ENCODE data around the gene ATXN7L1. TPM values are rescaled to one million over a fixed set of nuclear protein-coding genes. Genes with fewer than 3 reads are reported as not detected.

ATXN7L1 gene
- total RNA-seq, 4 donors from 2014 or later: 12.3 to 28.8 (median 21.0) TPM

GRCh38 chr7:105666324-105666723, 210.1 kb downstream of the ATXN7L1 start:
- peaks cover 0 to 3% (median 0%) of the 10 kb centered on the region in 4 donors for H3K4me1 ChIP-seq
- H3K27ac ChIP-seq: no peak overlapping the region
- intact Hi-C loops (cut with DNase I; ENCODE audit: low total_unique reads) (loop anchor here (2.0 kb wide), 1 partner anchor 40 kb away; no protein-coding TSS in a partner anchor), in situ Hi-C loops (cut with MboI; ENCODE audit: low pct_ligation_motif_present in 1 of 4, low pct_unique_long_range_greater_than_20kb in 1 of 4, low sequenced_read_pairs in 3 of 4) (loop anchor here in 2 of 4 donors (25.0 kb wide), 2 partner anchors 371 to 496 kb away; no protein-coding TSS in a partner anchor)
- no peaks in the 10 kb centered on the region for H3K9me3 ChIP-seq
- peaks cover 0 to 10% (median 2%) of the 10 kb centered on the region in 4 donors for H3K36me3 ChIP-seq
- H3K27me3 ChIP-seq: no peaks in the 10 kb centered on the region
- TF ChIP-seq POLR2A (IDR thresholded peaks at IDR 0.05) (no peak), EP300 (IDR thresholded peaks at IDR 0.05; ENCODE audit: low read depth) (no peak), POLR2AphosphoS5 (IDR thresholded peaks at IDR 0.05) (no peak)
- TF ChIP-seq, protein P1, sequence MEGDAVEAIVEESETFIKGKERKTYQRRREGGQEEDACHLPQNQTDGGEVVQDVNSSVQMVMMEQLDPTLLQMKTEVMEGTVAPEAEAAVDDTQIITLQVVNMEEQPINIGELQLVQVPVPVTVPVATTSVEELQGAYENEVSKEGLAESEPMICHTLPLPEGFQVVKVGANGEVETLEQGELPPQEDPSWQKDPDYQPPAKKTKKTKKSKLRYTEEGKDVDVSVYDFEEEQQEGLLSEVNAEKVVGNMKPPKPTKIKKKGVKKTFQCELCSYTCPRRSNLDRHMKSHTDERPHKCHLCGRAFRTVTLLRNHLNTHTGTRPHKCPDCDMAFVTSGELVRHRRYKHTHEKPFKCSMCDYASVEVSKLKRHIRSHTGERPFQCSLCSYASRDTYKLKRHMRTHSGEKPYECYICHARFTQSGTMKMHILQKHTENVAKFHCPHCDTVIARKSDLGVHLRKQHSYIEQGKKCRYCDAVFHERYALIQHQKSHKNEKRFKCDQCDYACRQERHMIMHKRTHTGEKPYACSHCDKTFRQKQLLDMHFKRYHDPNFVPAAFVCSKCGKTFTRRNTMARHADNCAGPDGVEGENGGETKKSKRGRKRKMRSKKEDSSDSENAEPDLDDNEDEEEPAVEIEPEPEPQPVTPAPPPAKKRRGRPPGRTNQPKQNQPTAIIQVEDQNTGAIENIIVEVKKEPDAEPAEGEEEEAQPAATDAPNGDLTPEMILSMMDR (IDR thresholded peaks at IDR 0.05): no peak
- WGBS, 2 donors (ENCODE audit: low coverage in 1 of 2): 100% methylated on average over 1 of the region's 1 CpG; no CpG with 5 or more reads in 1 of the 2 donors
- no peak for DNase-seq
- H3K4me3 ChIP-seq: no peak overlapping the region

DNA sequence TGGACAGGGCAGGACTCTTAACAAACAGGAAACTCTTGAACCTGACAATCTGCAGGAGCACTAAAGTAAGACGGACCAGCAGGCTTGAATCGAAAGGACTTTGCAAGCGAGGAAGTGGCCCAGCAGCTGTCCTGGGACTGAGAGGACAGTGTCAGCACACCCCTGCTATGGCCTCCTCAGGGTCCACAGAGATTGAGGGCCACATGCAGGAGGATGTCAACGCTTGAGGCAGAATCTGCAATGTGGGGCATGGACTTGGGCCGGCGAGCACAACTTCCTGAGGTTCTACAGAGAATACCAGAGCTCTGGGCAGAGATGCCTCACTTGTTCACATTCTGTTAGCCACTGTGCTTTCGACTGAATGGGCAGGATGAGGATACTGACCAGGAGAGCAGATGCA, 210.7 kb downstream of the ATXN7L1 start:
- in situ Hi-C loops (cut with MboI; ENCODE audit: low pct_ligation_motif_present in 1 of 4, low pct_unique_long_range_greater_than_20kb in 1 of 4, low sequenced_read_pairs in 3 of 4): loop anchor here in 2 of 4 donors (25.0 kb wide), 2 partner anchors 372 to 497 kb away; no protein-coding TSS in a partner anchor
- 93% methylated on average over 6 of the region's 7 CpGs; no CpG with 5 or more reads in 1 of the 2 donors for WGBS, 2 donors (ENCODE audit: low coverage in 1 of 2)
- peaks cover 0 to 3% (median 0%) of the 10 kb centered on the region in 4 donors for H3K4me1 ChIP-seq

GRCh38 chr7:105664816-105665525, 211.4 kb downstream of the ATXN7L1 start:
- DNase-seq: no peak
- in situ Hi-C loops (cut with MboI; ENCODE audit: low pct_ligation_motif_present in 1 of 4, low pct_unique_long_range_greater_than_20kb in 1 of 4, low sequenced_read_pairs in 3 of 4): loop anchor here in 2 of 4 donors (25.0 kb wide), 2 partner anchors 372 to 497 kb away; no protein-coding TSS in a partner anchor

More for the DNA sequence above, 210.7 kb downstream of the ATXN7L1 start:
- intact Hi-C loops (cut with DNase I; ENCODE audit: low total_unique reads): loop anchor here (2.0 kb wide), 1 partner anchor 39 kb away; no protein-coding TSS in a partner anchor
- no peaks in the 10 kb centered on the region for H3K27me3 ChIP-seq
- TF ChIP-seq EP300 (IDR thresholded peaks at IDR 0.05; ENCODE audit: low read depth) (no peak), POLR2AphosphoS5 (IDR thresholded peaks at IDR 0.05) (no peak), POLR2A (IDR thresholded peaks at IDR 0.05) (no peak)
- TF ChIP-seq, protein P1 (IDR thresholded peaks at IDR 0.05): no peak
- peaks cover 0 to 10% (median 2%) of the 10 kb centered on the region in 4 donors for H3K36me3 ChIP-seq
- H3K4me3 ChIP-seq: no peak overlapping the region
- no peak overlapping the region for H3K27ac ChIP-seq
- no peak for DNase-seq
- H3K9me3 ChIP-seq: no peaks in the 10 kb centered on the region

GRCh38 chr7:105662998-105663397, 213.4 kb downstream of the ATXN7L1 start:
- no peaks in the 10 kb centered on the region for H3K27me3 ChIP-seq
- WGBS, 2 donors (ENCODE audit: low coverage in 1 of 2): 90% methylated on average over 7 of the region's 7 CpGs; no CpG with 5 or more reads in 1 of the 2 donors
- no peak overlapping the region for H3K27ac ChIP-seq
- H3K36me3 ChIP-seq: peaks cover 0 to 10% (median 2%) of the 10 kb centered on the region in 4 donors
- no peak overlapping the region for H3K4me3 ChIP-seq
- in situ Hi-C loops (cut with MboI; ENCODE audit: low pct_ligation_motif_present in 1 of 4, low pct_unique_long_range_greater_than_20kb in 1 of 4, low sequenced_read_pairs in 3 of 4): loop anchor here in 2 of 4 donors (25.0 kb wide), 2 partner anchors 374 to 499 kb away; no protein-coding TSS in a partner anchor
- TF ChIP-seq, protein P1 (IDR thresholded peaks at IDR 0.05): no peak
- no peak for TF ChIP-seq EP300 (IDR thresholded peaks at IDR 0.05; ENCODE audit: low read depth)
- no peak for TF ChIP-seq POLR2A (IDR thresholded peaks at IDR 0.05)
- no peak for TF ChIP-seq POLR2AphosphoS5 (IDR thresholded peaks at IDR 0.05)
- DNase-seq: no peak
- intact Hi-C loops (cut with DNase I; ENCODE audit: low total_unique reads): no loop called here
- H3K4me1 ChIP-seq: no peaks in the 10 kb centered on the region
- no peaks in the 10 kb centered on the region for H3K9me3 ChIP-seq

More at GRCh38 chr7:105664816-105665525, 211.4 kb downstream of the ATXN7L1 start:
- H3K9me3 ChIP-seq: no peaks in the 10 kb centered on the region
- no peak overlapping the region for H3K27ac ChIP-seq
- WGBS, 2 donors (ENCODE audit: low coverage in 1 of 2): 70 to 79% methylated on average over 2 to 8 of the region's 8 CpGs
- H3K4me3 ChIP-seq: no peak overlapping the region
- TF ChIP-seq, protein P1 (IDR thresholded peaks at IDR 0.05): no peak
- TF ChIP-seq POLR2A (IDR thresholded peaks at IDR 0.05) (no peak), EP300 (IDR thresholded peaks at IDR 0.05; ENCODE audit: low read depth) (no peak), POLR2AphosphoS5 (IDR thresholded peaks at IDR 0.05) (no peak)
- no peaks in the 10 kb centered on the region for H3K27me3 ChIP-seq
- H3K4me1 ChIP-seq: no peaks in the 10 kb centered on the region
- H3K36me3 ChIP-seq: peaks cover 0 to 10% (median 2%) of the 10 kb centered on the region in 4 donors
- intact Hi-C loops (cut with DNase I; ENCODE audit: low total_unique reads): no loop called here
